PC-9 (cell line): ENCODE data around the gene B4GALNT3. TPM values are rescaled to one million over a fixed set of nuclear protein-coding genes. Genes with fewer than 3 reads are reported as not detected.

Experiments
- BruUV-seq: library from RNA; stranded (reverse); fragments of 400-500 nt; replicated peaks from 2 replicates; lab custom pipeline; 2021; lab: Mats Ljungman, UMichigan
- CTCF ChIA-PET: fragments of 300-600 bp; sonication (Branson Sonifier 250); formaldehyde crosslinking; loops from one replicate; lab custom pipeline; 2022; ENCODE audit warnings: antibody characterized with exemption; lab: Charles Lee
- POLR2A ChIA-PET: fragments of 300-600 bp; sonication (Branson Sonifier 250); formaldehyde crosslinking; loops from one replicate; lab custom pipeline; 2022; ENCODE audit warnings: antibody characterized with exemption; ENCODE audit not compliant: unreplicated experiment; lab: Charles Lee
- DNase-seq, 2 experiments: peaks; one replicate each; pipeline versions ENCODE4 v3.0.0 to v3.0.0-alpha.2; 2015 to 2022; ENCODE audit warnings: mixed read lengths in 1 of 2
- H2AFZ ChIP-seq: fragments of 200-600 bp; sonication (generic); 2 replicates; pipeline ENCODE4 v1.8.1; 2017; ENCODE audit warnings: antibody characterized with exemption
- H3F3A ChIP-seq: fragments of 200-600 bp; sonication (generic); 2 replicates; pipeline ENCODE4 v1.8.1; 2017; ENCODE audit warnings: antibody characterized with exemption, mild to moderate bottlenecking, low read depth; ENCODE audit not compliant: insufficient read depth
- H3K27ac ChIP-seq: fragments of 200-600 bp; sonication (generic); 2 replicates; pipeline ENCODE4 v1.6.1; 2016; ENCODE audit warnings: mixed run types
- H3K27me3 ChIP-seq: fragments of 200-600 bp; sonication (generic); 2 replicates; pipeline ENCODE4 v1.6.1; 2016; ENCODE audit warnings: low read depth, mixed run types; ENCODE audit not compliant: insufficient read depth
- H3K36me3 ChIP-seq: fragments of 200-600 bp; sonication (generic); 2 replicates; pipeline ENCODE4 v1.6.1; 2016; ENCODE audit warnings: low read depth, mixed run types
- H3K4me1 ChIP-seq: fragments of 200-600 bp; sonication (generic); replicated peaks from 2 replicates; pipeline ENCODE4 v1.6.1; 2016; ENCODE audit warnings: mixed run types; ENCODE audit not compliant: insufficient read depth
- H3K4me2 ChIP-seq: fragments of 200-600 bp; sonication (generic); 2 replicates; pipeline ENCODE4 v1.6.1; 2017; ENCODE audit warnings: mixed run types
- H3K4me3 ChIP-seq: fragments of 200-600 bp; sonication (generic); 2 replicates; pipeline ENCODE4 v1.6.1; 2016; ENCODE audit warnings: mixed run types
- H3K79me2 ChIP-seq: fragments of 200-600 bp; sonication (generic); 2 replicates; pipeline ENCODE4 v1.6.1; 2017; ENCODE audit warnings: low read depth, mixed run types
- H3K9me2 ChIP-seq: fragments of 200-600 bp; sonication (generic); 2 replicates; pipeline ENCODE4 v1.8.1; 2017; ENCODE audit warnings: mild to moderate bottlenecking; ENCODE audit not compliant: insufficient read depth
- H3K9me3 ChIP-seq: fragments of 200-600 bp; sonication (generic); 2 replicates; pipeline ENCODE4 v1.8.1; 2016; ENCODE audit warnings: low read depth; ENCODE audit not compliant: insufficient read depth
- H4K20me1 ChIP-seq: fragments of 200-600 bp; sonication (generic); 2 replicates; pipeline ENCODE4 v1.8.1; 2017; ENCODE audit not compliant: insufficient read depth
- CTCF ChIP-seq: fragments of 200-600 bp; sonication (generic); conservative IDR thresholded peaks from 2 replicates; pipeline ENCODE4 v1.6.1; 2017; ENCODE audit warnings: mixed run types, antibody characterized with exemption, mild to moderate bottlenecking, moderate library complexity
- EZH2 ChIP-seq: fragments of 200-600 bp; sonication (generic); IDR thresholded peaks from 2 replicates; pipeline ENCODE4 v1.8.0; 2017; ENCODE audit warnings: antibody characterized with exemption, low read depth
- intact Hi-C: fragments of 100-400 bp; cut with micrococcal nuclease; formaldehyde crosslinking; loops from one replicate; pipeline ENCODE4 v1.10.0; 2022; ENCODE audit not compliant: unreplicated experiment
- total RNA-seq: library from RNA; stranded (reverse); gene quantifications from 2 replicates; pipeline ENCODE4 v1.2.3, GENCODE V29; 2021

The B4GALNT3 gene
- total RNA-seq, 1 experiment from 2014 or later = 8.0 TPM

- intact Hi-C loops = no loop called here
- TF ChIP-seq CTCF (no peak), EZH2 (no peak)
- Histone ChIP-seq H2AFZ (no peak overlapping the region), H3K27ac (no peak overlapping the region), H3K9me2 (no peaks in the 10 kb centered on the region), H3K4me1 (peaks cover 5% of the 10 kb centered on the region), H3K27me3 (no peaks in the 10 kb centered on the region), H3K36me3 (no peaks in the 10 kb centered on the region), H3F3A (peaks cover 9% of the 10 kb centered on the region), H3K9me3 (peaks cover 4% of the 10 kb centered on the region; the same call in 1 of the 2 replicates), H3K4me3 (no peak overlapping the region), H3K4me2 (no peak overlapping the region), H4K20me1 (no peaks in the 10 kb centered on the region), H3K79me2 (no peaks in the 10 kb centered on the region)
- ChIA-PET POLR2A (interaction anchor here (0.7 kb wide), 1 partner anchor 82 kb away, joined by 4 read pairs; no protein-coding TSS in a partner anchor), CTCF (interaction anchor here (0.6 kb wide), 1 partner anchor 82 kb away, joined by 3 read pairs; no protein-coding TSS in a partner anchor)
- BruUV-seq = no TSS peak
- DNase-seq = no peak
These were observed 68.0 kb downstream of the B4GALNT3 start for GRCh38 chr12:527729-528128.

GRCh38 chr12:530308-530707 lies 70.6 kb downstream of the B4GALNT3 start:
- DNase-seq = peak in 1 of 2 experiments; percentile 33
- Histone ChIP-seq H3K9me3 (peaks cover 4% of the 10 kb centered on the region; the same call in 1 of the 2 replicates), H3K4me2 (no peak overlapping the region), H2AFZ (no peak overlapping the region), H3K27me3 (no peaks in the 10 kb centered on the region), H3K27ac (no peak overlapping the region), H3F3A (no peaks in the 10 kb centered on the region), H3K4me1 (no peaks in the 10 kb centered on the region), H4K20me1 (no peaks in the 10 kb centered on the region), H3K36me3 (no peaks in the 10 kb centered on the region), H3K4me3 (no peak overlapping the region), H3K79me2 (no peaks in the 10 kb centered on the region), H3K9me2 (no peaks in the 10 kb centered on the region)
- BruUV-seq = no TSS peak
- intact Hi-C loops = no loop called here
- TF ChIP-seq EZH2 (no peak), CTCF (no peak)
- POLR2A ChIA-PET = interaction anchor here (0.5 kb wide), 1 partner anchor 236 kb away, joined by 17 read pairs; no protein-coding TSS in a partner anchor
- CTCF ChIA-PET = no interaction called here

- no peak overlapping the region for H2AFZ ChIP-seq
- H3F3A ChIP-seq = no peaks in the 10 kb centered on the region
- no peak for DNase-seq
- no peak overlapping the region for H3K4me2 ChIP-seq
- intact Hi-C loops = no loop called here
- TF ChIP-seq EZH2 (no peak), CTCF (no peak)
- H3K36me3 ChIP-seq = no peaks in the 10 kb centered on the region
- CTCF ChIA-PET = no interaction called here
- H4K20me1 ChIP-seq = no peaks in the 10 kb centered on the region
- H3K79me2 ChIP-seq = no peaks in the 10 kb centered on the region
- no peaks in the 10 kb centered on the region for H3K27me3 ChIP-seq
- H3K9me3 ChIP-seq = peaks cover 4% of the 10 kb centered on the region; the same call in 1 of the 2 replicates
- POLR2A ChIA-PET = interaction anchor here (0.5 to 0.6 kb wide), 2 partner anchors 236 to 998 kb away, joined by 3 to 17 read pairs; no protein-coding TSS in a partner anchor
- H3K4me3 ChIP-seq = no peak overlapping the region
- H3K9me2 ChIP-seq = no peaks in the 10 kb centered on the region
- H3K4me1 ChIP-seq = no peaks in the 10 kb centered on the region
- BruUV-seq = no TSS peak
- no peak overlapping the region for H3K27ac ChIP-seq
These were observed 71.1 kb downstream of the B4GALNT3 start for GRCh38 chr12:530821-531220.
